Activated CD8-positive, alpha-beta memory T cell treated with anti-CD3 and anti-CD28 coated beads, Interleukin-2, amount 50 U/mL, for 48 hours (primary cell): ENCODE results near the gene NAV3.

Experiments used
- DNase-seq: peaks from one replicate; pipeline ENCODE4 v3.0.0-alpha.2; 2020

The NAV3 gene

GRCh38 chr12:77847680-77848431, 17.2 kb downstream of the NAV3 start:
- DNase-seq, result no peak

- DNase-seq, result no peak
Measured at GRCh38 chr12:77850129-77850528, 19.4 kb downstream of the NAV3 start.

DNA sequence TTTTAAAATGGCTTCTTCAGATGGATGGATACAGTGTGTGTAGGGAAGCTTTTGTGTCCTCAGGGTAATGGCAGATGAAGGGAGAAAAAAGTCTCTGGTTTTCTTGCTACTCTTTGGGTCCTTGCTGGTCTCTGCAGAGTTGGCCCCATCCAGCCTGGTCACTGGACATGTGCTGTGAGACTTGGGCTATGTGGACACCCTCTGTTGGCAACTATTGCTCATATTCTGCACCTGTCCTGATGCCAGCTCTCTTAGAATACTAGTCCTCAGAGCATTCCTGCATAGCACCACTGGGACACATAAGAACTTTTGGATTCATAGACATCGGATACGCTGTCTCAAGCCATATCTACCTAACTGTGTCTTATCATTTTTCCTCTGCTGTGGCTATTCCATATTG, 20.0 kb downstream of the NAV3 start:
- no peak for DNase-seq

DNA sequence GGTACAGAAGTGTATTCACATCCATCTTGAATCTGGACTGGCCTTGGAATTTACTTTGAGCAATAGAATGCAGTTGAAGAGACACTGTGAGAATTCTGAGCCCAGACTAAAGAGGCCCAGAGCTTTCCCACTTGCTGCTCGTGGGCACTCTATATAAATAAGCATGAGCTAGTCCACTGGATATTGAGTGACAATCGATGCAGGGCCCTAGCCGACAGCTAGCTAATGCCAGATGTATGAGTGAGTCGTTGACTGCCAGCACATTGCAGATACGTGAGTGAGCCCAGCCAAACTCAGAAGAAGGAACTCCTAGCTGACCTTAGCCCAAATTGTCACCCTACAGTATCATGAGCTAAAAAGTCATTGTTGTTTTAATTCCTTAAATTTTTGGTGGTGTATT, 24.9 kb downstream of the NAV3 start:
- DNase-seq, result no peak

GRCh38 chr12:77861317-77861716, 30.6 kb downstream of the NAV3 start:
- DNase-seq, result no peak

DNA sequence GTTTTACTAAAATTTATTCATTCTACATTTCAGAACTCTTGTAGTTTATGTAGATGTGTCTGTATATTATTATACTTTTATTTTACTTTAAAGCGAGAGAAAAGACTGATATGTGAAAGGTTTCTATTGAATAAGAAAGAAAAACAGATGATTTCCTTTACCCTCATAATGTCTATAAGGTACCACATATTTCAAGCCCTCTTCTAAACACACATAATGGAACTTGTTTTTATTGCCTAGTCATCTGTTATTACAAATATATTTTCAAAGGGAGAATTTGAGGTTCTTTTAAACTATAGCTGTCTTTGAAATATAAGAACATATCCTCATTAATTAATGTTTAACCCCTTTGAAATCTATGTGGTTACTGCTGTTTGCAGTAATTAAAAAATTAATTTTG, 34.5 kb downstream of the NAV3 start:
- no peak for DNase-seq

DNA sequence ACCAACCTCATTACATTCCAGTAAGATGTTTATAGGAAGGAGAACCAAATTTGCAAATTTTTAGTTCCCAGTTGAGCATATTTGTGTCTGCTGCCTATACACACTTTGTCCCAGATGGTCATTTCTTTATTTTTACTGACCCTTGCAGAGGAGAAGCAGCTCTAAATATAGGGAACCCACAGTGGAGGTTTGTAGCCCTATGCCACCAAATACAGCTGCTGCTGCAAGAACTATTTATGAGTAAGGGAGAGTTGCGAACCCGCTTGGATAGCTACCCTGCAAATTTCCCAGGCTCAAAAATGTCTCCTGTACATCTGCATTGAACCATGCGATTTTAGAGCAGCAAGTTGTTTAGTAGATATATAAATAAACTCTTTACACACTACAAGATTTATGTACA, 48.2 kb downstream of the NAV3 start:
- no peak for DNase-seq

- no peak for DNase-seq
Measured at GRCh38 chr12:77882709-77883108, 52.0 kb downstream of the NAV3 start.

DNA sequence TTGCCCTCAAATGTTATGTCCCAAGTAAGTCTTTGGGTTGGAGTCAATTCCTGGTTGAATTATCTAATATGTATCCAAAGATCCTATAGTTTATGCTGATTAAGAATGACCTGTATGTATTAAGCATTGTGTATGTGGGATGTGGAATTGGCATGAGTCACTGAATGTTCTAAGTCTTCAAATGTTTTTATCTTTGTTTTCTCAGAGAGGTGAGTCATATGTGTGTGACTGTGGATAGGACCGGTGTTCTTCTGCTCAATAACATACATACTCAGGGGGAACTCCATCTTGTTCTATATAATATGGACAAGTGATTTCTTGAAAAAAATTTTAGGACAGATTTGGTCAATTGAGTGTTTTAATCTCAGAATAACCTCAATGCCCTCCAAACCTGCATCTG, 57.9 kb downstream of the NAV3 start:
- no peak for DNase-seq

DNA sequence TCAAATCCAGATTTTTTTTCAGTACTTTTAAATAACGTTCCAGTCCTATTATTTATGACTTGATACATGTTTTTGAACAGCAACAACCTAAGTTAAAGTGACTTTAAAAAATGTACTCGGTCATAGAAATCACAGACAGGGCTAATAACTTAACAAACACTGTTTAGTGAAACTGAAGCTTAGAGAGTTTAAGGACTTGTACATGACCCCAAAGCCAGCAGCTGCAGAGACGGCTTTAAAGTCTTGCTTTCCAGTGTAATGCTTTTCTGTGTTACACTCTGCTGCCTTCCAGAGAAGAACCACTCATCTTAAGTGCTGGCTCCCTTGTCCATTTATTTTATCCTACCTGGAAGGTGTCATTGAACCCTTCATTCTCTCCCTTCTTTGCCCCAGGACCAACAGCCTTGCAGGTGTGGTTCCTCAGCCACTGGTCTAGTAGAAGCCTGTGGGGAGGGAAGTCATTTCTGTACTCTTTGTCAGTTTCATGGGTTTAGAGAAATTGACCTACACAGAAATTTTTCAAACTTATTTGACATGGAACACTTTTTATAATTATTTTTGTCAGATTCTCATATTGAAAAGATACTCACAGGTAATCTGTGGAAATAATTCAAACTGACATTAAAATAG, 60.9 kb downstream of the NAV3 start:
- DNase-seq, result no peak

GRCh38 chr12:77893918-77894317, 63.2 kb downstream of the NAV3 start:
- no peak for DNase-seq

DNA sequence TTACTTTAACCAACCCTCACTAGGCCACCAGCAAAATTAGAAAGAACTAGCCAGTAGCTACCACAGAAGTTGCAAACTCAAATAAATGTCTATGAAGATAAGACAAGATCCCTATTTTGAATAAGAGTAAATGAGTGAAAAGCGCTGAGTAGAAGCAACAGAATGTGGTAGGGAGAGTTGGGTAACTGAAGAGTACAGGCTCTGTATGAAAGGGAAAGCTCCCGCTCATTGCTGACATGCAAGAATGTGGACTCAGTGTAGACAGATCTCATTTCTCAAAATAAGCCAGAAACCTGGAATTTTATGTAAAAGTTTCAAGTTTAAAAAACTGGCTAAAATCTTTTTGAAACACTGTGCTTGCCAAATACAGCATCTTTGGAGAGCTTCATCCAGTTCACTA, 63.9 kb downstream of the NAV3 start:
- no peak for DNase-seq

DNA sequence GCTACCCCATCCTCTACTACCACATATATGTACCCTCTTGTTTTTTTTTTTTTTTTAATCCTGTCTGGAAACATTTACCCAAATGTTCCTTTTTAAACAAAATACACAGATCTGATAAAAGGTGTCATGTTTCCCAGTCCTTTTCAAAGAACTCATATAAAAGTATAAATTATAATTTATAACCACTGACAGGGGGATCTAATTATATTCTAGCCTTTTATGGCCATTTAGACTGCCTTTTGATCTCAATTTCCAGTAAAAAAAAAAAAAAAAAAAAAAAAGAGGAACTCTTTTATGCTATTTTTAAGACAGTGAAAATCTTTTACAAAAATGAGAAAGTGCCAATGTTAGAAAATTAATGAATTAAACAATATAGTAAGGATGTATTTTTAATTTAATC, 65.0 kb downstream of the NAV3 start:
- DNase-seq, result no peak

DNA sequence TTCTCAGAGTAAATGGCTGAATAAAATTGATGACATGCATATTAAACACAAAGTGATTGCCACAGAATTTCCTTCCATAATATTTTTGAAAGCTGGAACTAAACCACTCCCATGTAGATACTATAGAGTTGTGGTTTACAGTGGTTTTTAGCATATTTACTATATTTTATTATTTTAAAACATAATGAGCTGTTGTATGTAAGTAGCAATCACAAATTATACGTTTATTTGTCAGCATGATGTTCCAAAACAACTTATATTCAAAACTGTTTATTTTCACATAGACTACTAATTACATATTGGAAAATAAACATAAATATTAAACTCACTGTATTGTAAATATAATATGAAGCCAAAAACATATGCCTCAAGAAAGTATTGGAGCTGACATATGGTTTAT, 77.2 kb downstream of the NAV3 start:
- DNase-seq, result no peak

GRCh38 chr12:77914081-77914488, 83.4 kb downstream of the NAV3 start:
- DNase-seq, result no peak

GRCh38 chr12:77915071-77915600, 84.4 kb downstream of the NAV3 start:
- DNase-seq, result no peak

- no peak for DNase-seq
Measured at GRCh38 chr12:77916276-77916675, 85.6 kb downstream of the NAV3 start.

DNA sequence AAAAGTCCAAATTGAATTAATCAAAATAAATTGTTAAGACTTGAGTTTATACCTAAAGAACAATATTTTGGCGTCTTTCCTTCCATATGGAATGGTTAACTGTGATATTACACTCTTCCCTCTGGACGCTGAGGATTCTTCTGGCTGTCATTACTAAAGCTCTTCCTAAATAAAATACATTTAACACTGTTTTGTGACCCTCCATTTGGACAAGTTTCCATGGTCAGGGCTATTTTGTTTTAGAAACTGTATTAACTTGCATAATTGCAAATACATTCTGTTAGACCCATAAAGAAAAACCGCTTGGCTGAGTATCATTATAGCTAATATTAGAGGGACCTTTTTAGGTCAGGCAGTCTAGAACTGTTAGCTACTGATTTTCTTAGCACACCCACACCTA, 87.4 kb downstream of the NAV3 start:
- DNase-seq, result no peak

DNA sequence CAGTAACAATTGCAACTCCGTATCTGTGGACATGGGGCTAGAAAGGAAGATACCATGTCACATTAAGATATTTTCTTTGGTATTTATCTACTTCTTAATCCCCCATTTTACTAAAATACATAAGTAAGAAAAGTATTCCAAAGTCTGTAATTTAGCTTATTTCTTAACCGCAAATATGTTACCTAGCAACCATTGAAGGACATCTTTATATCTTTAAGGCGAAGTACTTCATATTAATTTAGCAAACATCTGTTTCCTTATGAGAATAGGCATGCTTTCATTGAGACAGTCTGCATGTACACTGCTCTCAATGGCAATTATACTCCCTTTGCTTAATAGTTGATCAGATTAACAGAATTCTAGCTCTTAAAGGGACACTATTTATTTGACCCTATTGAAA, 88.8 kb downstream of the NAV3 start:
- no peak for DNase-seq

DNA sequence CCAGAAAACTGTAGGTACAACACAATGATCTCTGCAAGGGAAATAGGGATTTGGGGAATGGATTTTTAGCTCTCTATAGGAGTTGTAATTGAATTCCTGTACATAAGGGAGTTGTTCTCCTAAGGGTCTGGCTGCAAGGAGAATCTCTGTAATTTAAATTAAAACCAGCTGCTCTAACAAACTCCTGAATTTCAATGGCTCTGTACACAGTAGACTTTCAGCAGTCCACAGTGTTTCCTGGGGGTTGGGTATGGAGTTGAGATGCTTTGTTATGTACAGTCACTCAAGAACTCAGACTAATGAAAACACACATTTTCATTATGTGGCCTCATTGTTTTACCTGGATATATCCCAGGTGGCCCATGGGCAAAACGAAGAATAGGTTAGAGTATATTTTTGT, 93.2 kb downstream of the NAV3 start:
- DNase-seq, result no peak

DNA sequence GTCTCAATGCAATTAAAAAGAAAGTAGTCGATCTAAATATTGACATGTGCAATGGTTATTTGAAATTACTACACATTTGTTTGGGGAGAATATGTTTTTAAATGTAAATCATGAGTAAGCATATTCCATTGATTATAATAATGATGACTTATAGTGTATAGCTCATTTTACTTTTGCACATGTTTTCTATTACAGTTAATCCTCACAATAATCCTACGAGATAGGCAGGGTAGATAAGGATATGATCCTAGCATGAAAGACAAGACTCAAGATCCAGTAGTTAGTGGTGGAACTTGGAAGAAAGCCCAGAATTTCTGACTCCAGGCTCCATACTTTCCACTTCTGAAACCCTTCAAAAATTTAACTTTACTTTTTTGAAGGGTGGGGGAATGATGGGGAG, 94.0 kb downstream of the NAV3 start:
- no peak for DNase-seq

DNA sequence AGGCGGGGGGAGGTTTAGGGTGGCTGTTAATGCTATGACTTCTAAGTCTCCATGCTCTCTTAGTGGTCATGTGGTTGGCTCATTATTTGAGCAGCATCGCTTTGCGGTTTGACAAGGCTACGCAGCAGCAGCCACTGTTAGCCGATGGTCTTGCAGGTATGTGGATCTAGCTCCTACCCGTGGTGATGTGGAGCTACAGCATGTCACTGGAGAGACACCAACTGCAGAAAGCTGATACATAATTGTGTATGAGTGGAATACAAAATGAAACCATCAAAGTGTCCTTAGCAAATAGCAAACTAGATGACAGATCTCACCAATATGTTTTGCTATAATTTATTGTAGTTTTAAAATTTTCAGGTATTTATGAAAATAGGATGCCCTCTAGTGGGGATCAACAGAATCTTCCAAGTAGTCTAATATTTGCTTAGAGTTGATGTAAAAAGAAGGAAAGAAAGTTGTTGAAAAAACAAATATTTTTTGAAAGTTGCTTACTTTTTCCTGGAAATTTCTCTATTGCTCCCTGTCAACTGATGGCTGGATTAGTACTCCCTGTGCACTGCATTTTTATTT, 94.9 kb downstream of the NAV3 start:
- no peak for DNase-seq

GRCh38 chr12:77928078-77928477, 97.4 kb downstream of the NAV3 start:
- DNase-seq, result no peak

GRCh38 chr12:77932216-77932615, 101.5 kb downstream of the NAV3 start:
- no peak for DNase-seq
